Colon (tissue), 2 donors: ENCODE data around the gene RALGPS1.

ENCODE experiments used
- FAIRE-seq: peaks from 2 replicates; lab custom pipeline; 2012; peaks lifted over from hg19 to GRCh38; lab: Jason Lieb, UNC
- donor health status: control.
- donor health status: control.

RALGPS1 gene

GRCh38 chr9:126956917-126957686 lies 42.5 kb downstream of the RALGPS1 start:
- FAIRE-seq = no peak

GRCh38 chr9:126957687-126958053 lies 43.1 kb downstream of the RALGPS1 start:
- FAIRE-seq = no peak

GRCh38 chr9:126959336-126959735 lies 44.8 kb downstream of the RALGPS1 start:
- FAIRE-seq = no peak

DNA sequence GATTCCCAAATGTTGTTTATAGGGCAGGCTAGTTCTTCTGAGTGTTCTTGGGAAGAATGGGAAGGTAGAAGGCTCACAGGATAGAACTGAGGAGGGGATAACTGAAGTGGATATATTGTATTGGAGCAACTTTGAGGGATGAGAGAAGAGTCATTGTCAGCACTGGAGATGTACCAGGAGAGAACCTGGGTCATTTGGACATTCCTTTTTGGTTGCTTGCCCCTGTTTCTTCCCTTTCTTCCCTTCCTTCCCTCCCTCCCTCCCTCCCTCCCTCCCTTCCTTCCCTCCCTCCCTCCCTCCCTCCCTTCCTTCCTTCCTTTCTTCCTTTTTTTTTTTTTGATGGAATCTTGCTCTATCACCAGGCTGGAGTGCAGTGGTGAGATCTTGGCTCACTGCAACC lies 45.3 kb downstream of the RALGPS1 start:
- no peak for FAIRE-seq

DNA sequence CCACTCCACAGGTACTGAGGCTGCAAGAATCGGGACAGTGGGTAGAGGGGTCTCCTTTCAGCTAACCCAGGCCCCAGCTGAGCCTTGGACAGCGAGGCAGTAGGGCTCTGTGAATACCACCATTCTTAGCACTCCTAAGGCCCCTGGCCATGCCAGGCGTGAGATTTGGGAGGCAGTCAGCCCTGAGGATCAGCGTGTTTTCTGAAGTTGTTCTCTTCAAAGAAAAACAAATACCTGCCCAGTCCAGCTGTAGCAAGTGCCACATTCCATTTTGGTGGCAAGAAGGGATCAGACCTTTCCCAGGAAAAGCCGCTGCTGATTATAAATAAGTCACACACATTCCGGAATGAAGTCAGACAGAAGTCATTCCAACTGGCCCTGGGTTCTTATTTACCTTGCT lies 47.8 kb downstream of the RALGPS1 start:
- FAIRE-seq = no peak

DNA sequence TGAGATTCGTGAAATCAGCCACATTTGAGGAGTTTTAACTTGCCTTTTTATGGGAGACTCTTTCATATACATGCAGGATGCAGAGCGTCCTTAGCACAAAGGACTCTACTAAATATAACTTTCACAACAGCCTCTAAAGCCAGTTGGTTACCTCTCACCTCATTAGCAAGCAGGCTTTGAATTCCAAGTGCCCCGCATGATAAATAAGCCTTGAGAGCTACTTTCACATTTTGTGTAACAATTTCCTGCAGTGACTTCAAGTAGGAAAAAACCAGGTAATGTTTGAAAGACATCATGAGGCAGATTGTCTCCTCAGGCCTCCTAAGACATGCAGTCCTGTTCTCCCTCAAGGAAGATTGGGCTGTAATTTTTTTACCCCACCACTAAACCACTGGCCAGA lies 50.5 kb downstream of the RALGPS1 start:
- no peak for FAIRE-seq

- no peak for FAIRE-seq
These were observed 51.2 kb downstream of the RALGPS1 start for GRCh38 chr9:126965541-126966428.

DNA sequence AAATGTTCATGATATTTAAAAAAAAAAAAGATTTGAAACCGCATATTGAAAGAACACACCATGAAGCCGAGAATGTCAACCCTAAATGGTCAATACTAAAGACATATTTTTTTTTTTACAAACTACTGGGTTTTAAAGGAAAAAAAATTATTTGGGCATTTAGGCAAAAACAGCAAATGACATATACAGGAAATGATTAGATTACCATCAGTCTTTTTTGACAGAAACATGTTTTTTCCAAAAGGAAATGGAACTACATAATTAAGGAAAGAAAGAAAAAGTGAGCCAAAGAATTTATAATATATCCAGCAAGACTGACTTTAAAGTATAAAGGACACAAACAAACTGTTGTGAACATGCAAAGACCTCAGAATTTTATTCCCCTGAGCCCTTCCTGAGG lies 56.7 kb downstream of the RALGPS1 start:
- FAIRE-seq = no peak

DNA sequence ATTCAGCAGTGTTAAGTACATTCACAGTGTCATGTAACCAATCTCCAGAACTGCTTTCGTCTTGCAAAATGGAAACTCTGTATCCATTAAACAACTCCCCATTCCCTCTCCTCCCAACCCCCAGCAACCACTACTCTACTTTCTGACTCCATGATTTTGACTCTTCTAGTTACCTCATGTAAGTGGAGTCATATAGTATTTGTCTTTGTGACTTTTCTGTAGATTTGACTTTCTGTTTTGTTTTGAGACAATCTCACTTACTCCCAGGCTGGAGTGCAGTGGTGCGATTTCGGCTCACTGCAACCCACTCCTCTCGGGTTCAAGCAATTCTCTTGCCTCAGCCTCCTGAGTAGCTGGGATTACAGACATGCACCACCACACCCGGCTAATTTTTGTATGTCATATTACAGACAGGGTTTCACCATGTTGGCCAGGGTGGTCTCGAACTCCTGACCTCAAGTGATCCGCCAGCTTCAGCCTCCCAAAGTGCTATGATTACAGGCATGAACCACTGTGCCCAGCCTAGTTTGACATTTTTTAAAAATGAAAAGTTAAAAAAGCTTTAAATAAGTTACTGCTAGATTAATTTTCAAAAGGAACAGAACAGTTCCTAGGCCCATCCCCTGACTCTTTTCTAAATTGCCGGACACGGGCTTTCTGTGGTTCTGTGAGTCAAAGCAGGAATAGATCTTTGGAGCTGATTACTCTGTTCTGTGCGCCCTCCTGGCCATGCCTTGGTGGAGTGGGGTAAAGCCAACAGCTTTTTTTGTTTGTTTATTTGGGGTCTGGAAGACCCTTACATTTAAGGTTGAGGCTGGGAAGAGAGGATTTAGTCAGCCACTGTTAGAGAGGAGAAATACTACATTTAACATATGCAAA lies 59.3 kb downstream of the RALGPS1 start:
- no peak for FAIRE-seq

GRCh38 chr9:126974594-126974993 lies 60.0 kb downstream of the RALGPS1 start:
- FAIRE-seq = no peak

DNA sequence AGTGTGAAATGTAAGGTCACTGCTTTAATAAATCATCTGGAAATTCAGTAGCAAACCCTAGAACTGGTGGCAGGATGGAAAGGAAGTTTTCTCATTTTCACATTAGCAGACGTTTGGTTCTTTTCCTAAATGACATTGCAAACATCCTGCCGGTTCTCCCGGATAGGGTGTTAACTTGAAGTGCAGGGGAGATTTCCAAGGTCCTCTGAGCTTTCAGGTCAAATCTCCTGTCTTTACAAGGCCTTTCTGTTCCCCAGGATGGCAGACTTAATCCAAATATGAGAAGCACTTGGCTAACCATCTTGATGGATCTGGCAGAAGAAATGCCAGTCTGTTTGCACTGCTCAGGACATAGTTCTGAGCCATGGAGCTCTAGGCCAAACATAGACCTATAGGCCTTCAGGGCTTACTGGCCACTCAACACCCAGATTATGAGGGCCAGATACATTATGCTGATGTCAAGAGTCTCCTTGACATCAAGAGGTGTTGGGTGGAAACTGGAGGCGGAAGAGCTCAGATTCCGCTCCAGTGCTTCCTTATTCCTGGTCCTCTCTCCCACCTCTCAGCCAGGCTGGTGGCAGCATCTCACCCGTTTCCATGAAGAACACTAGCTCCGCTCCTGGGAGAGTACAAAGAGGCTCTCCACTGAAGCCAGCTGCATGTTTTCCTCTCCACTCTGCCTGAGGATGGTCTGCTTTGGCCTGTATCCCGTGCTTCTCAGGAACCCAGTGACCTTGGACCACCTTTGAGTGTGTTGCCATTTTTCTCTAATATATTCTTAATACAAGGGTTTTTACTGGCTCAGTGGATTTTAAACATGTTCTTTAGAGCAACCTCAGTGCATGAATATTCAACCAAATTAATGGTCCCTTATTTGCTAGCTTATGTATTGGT lies 61.0 kb downstream of the RALGPS1 start:
- FAIRE-seq = no peak

DNA sequence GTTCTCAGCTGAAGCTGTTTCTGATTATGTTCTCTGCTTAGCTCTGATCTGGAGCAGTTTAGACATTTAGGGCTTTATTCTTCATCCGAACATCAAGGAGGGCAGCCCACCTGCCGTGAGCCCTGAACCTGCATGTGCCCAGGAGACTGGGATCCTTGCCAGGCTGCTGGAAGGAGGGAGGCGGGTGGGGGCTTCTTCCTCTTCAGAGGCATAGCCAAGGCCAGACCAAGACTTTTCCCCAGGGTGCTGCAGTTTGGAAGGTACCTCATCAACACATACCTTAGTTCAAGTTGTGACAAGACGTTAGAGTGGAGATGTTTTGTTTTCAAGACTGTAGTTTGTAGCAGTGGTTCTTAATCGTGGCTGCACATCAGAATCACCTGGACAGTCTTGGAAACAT lies 64.9 kb downstream of the RALGPS1 start:
- no peak for FAIRE-seq

GRCh38 chr9:126980231-126980630 lies 65.6 kb downstream of the RALGPS1 start:
- FAIRE-seq = no peak

- no peak for FAIRE-seq
These were observed 66.6 kb downstream of the RALGPS1 start for GRCh38 chr9:126981218-126981617.

GRCh38 chr9:126982215-126983002 lies 67.8 kb downstream of the RALGPS1 start:
- no peak for FAIRE-seq

DNA sequence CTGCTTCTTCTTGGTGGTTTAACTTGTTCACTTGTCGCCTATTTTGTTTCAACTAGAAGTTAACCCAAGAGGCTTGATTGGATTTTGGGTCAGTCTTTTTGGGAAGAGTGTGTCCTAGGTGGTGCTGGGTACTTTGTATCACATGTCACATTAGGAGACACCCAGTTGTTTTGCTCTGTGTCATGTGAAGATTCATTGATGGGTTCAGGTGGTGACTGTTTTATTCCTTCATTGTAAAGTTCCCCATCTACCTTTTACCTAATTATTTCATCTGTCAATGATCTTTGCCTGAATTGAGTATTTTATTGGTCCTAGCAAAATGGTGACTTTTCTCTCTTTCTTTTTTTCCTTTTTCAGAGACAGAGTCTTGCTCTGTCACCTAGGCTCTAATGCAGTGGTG lies 69.2 kb downstream of the RALGPS1 start:
- FAIRE-seq = no peak

- FAIRE-seq = no peak
These were observed 70.4 kb downstream of the RALGPS1 start for GRCh38 chr9:126984969-126985368.

- peak; percentile 61 for FAIRE-seq
These were observed 71.4 kb downstream of the RALGPS1 start for GRCh38 chr9:126985870-126986498.

DNA sequence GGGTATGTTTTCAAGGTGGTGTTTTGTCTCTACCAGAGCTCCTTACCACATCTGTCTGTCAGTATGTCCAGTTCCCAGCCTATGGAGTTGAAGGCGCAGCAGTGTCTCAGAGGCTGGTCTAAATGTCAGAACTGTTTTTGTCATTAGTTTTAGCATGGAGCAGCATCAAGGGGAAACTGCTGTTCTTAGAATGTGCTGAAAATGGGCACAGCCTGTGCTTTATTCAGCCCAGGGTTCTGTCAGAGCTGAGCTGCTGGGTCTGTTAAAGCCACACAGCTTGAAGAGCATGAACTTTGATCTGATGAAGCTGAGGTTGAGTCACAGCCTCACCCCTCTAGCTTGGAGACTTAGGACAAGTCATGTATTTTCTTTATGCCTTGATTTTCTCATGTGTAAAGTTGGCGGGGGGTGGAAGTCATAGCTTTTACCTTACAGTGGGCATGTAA lies 71.9 kb downstream of the RALGPS1 start:
- FAIRE-seq = no peak

- FAIRE-seq = no peak
These were observed 74.3 kb downstream of the RALGPS1 start for GRCh38 chr9:126988857-126989256.
